BE2C (cell line): ENCODE data around the gene TNFRSF12A.

Experiments used
- DNase-seq: peaks from one replicate; pipeline ENCODE4 v3.0.0-alpha.2; 2020
- H3K27me3 ChIP-seq: fragments of 250-450 bp; sonication (Bioruptor Pico); 2 replicates; pipeline ENCODE4 v1.5.1; 2020; ENCODE audit warnings: mild to moderate bottlenecking
- H3K36me3 ChIP-seq: fragments of 250-450 bp; sonication (Bioruptor Pico); 2 replicates; pipeline ENCODE4 v1.5.1; 2020; ENCODE audit warnings: mild to moderate bottlenecking
- H3K4me1 ChIP-seq: fragments of 250-450 bp; sonication (Bioruptor Pico); 2 replicates; pipeline ENCODE4 v1.5.1; 2020
- H3K4me3 ChIP-seq: 2 replicates; pipeline ENCODE4 v1.5.1; 2011; ENCODE audit warnings: low read depth, low read length
- H3K9me3 ChIP-seq: fragments of 250-450 bp; sonication (Bioruptor Pico); 2 replicates; pipeline ENCODE4 v1.5.1; 2020
- TF ChIP-seq, protein P1 (sequence below): IDR thresholded peaks from 2 replicates; pipeline ENCODE4 v1.5.1; 2012; ENCODE audit warnings: mild to moderate bottlenecking, low read depth, low read length

Gene TNFRSF12A

GRCh38 chr16:3012246-3012645, 7.9 kb upstream of the TNFRSF12A start:
- peaks cover 10% of the 10 kb centered on the region; the same call in 1 of the 2 replicates for H3K27me3 ChIP-seq
- no peaks in the 10 kb centered on the region for H3K36me3 ChIP-seq
- no peak overlapping the region for H3K4me3 ChIP-seq
- H3K9me3 ChIP-seq, result no peaks in the 10 kb centered on the region
- no peak for DNase-seq
- TF ChIP-seq, protein P1, sequence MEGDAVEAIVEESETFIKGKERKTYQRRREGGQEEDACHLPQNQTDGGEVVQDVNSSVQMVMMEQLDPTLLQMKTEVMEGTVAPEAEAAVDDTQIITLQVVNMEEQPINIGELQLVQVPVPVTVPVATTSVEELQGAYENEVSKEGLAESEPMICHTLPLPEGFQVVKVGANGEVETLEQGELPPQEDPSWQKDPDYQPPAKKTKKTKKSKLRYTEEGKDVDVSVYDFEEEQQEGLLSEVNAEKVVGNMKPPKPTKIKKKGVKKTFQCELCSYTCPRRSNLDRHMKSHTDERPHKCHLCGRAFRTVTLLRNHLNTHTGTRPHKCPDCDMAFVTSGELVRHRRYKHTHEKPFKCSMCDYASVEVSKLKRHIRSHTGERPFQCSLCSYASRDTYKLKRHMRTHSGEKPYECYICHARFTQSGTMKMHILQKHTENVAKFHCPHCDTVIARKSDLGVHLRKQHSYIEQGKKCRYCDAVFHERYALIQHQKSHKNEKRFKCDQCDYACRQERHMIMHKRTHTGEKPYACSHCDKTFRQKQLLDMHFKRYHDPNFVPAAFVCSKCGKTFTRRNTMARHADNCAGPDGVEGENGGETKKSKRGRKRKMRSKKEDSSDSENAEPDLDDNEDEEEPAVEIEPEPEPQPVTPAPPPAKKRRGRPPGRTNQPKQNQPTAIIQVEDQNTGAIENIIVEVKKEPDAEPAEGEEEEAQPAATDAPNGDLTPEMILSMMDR, result no peak
- H3K4me1 ChIP-seq, result no peaks in the 10 kb centered on the region

GRCh38 chr16:3012828-3013420, 7.2 kb upstream of the TNFRSF12A start, which contains the start of gene CLDN9:
Gene CLDN9 (plus strand): TSS chr16:3012923. CDS start chr16:3013363, 440 bp downstream.
- Histone ChIP-seq H3K27me3 (peaks cover 10% of the 10 kb centered on the region; the same call in 1 of the 2 replicates), H3K4me1 (no peaks in the 10 kb centered on the region), H3K36me3 (no peaks in the 10 kb centered on the region), H3K4me3 (no peak within 1 kb of the TSS), H3K9me3 (no peaks in the 10 kb centered on the region)
- no peak for DNase-seq
- TF ChIP-seq, protein P1, result no peak

- Histone ChIP-seq H3K4me3 (no peak overlapping the region), H3K9me3 (no peaks in the 10 kb centered on the region), H3K27me3 (peaks cover 10% of the 10 kb centered on the region; the same call in 1 of the 2 replicates), H3K4me1 (peaks cover 1% of the 10 kb centered on the region; the same call in 1 of the 2 replicates), H3K36me3 (no peaks in the 10 kb centered on the region)
- TF ChIP-seq, protein P1, result no peak
- DNase-seq, result no peak
Measured at GRCh38 chr16:3013491-3013951, 6.6 kb upstream of the TNFRSF12A start.

DNA sequence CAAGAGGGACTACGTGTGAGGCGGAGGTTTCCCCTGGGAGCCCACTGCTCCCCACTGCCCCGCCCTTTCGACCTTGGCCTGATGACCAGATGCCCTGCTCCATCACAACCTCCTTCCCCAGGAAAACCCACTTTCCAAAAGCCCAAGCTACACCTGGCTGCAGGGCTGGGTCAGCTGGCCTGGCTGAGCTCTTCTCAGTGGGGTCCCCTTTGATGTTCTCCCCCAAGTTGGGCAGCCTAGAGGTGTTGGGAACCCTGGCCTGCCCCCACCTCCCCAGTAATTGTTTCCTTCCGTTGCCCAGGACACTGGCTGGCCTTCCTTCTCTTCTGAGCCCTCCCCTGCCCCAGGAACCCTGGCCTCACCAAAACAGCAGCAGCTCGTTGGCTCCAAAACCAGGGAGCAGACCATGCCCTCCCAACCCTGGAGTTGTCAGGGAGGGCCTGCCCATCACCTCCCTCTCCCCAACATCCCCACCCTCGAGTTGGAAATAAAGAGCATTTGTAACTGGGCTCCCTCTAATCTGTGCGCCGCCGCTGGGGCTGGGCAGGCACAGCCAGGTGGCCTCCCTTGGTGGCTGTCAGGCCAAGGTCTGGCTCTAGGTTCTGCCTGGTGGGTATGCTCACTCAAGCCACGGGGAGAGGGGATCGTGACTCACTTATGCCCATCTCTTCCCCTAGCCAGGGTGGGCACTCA, 6.0 kb upstream of the TNFRSF12A start:
- Histone ChIP-seq H3K4me1 (peaks cover 2% of the 10 kb centered on the region; the same call in 1 of the 2 replicates), H3K4me3 (no peak overlapping the region), H3K36me3 (no peaks in the 10 kb centered on the region), H3K9me3 (no peaks in the 10 kb centered on the region), H3K27me3 (peaks cover 10% of the 10 kb centered on the region; the same call in 1 of the 2 replicates)
- TF ChIP-seq, protein P1, result no peak
- DNase-seq, result no peak

- Histone ChIP-seq H3K9me3 (no peaks in the 10 kb centered on the region), H3K4me1 (peaks cover 2% of the 10 kb centered on the region), H3K27me3 (peaks cover 10% of the 10 kb centered on the region; the same call in 1 of the 2 replicates), H3K4me3 (no peak overlapping the region), H3K36me3 (no peaks in the 10 kb centered on the region)
- DNase-seq, result no peak
- TF ChIP-seq, protein P1, result no peak
Measured at GRCh38 chr16:3014971-3015370, 5.2 kb upstream of the TNFRSF12A start.
